PFSK-1 (cell line): Measurements from ENCODE around the gene MTMR11. TPM values are rescaled to one million over a fixed set of nuclear protein-coding genes. Genes with fewer than 3 reads are reported as not detected.

ENCODE experiments used
- FOXP2 ChIP-seq: optimal IDR thresholded peaks from 2 replicates; pipeline ENCODE3; 2011; ENCODE audit warnings: borderline replicate concordance, control low read depth, inconsistent platforms; ENCODE audit not compliant: insufficient read depth; ENCODE audit errors: extremely low read length, extremely low read depth
- POLR2AphosphoS5 ChIP-seq: IDR thresholded peaks from 2 replicates; pipeline ENCODE4 v1.6.1; 2012; ENCODE audit warnings: low read depth, mild to moderate bottlenecking, control low read depth, low read length, moderate library complexity
- SIN3A ChIP-seq: IDR thresholded peaks from 2 replicates; pipeline ENCODE4 v1.6.1; 2012; ENCODE audit warnings: mild to moderate bottlenecking, low read length, moderate library complexity, borderline replicate concordance; ENCODE audit not compliant: insufficient read depth
- TAF1 ChIP-seq: IDR thresholded peaks from 2 replicates; pipeline ENCODE4 v1.6.1; 2012; ENCODE audit warnings: low read length, control low read depth, borderline replicate concordance; ENCODE audit not compliant: insufficient read depth
- polyA plus RNA-seq: library from polyadenylated mRNA; unstranded; fragments of >200 nt; gene quantifications from one replicate; pipeline ENCODE4 v1.2.1, GENCODE V29; 2012; ENCODE audit warnings: low read depth, missing spikeins; ENCODE audit not compliant: insufficient read length
- TF ChIP-seq, protein P1 (sequence below), 2 experiments: IDR thresholded peaks; 2 replicates each; pipeline versions ENCODE4 v1.6.1 to v1.8.0; 2011 to 2012; ENCODE audit warnings: low read depth in 2 of 2, low read length in 2 of 2, control low read depth in 1 of 2, inconsistent platforms in 1 of 2, mild to moderate bottlenecking in 1 of 2, moderate library complexity in 1 of 2; ENCODE audit not compliant: insufficient read depth in 1 of 2

MTMR11 gene, protein sequence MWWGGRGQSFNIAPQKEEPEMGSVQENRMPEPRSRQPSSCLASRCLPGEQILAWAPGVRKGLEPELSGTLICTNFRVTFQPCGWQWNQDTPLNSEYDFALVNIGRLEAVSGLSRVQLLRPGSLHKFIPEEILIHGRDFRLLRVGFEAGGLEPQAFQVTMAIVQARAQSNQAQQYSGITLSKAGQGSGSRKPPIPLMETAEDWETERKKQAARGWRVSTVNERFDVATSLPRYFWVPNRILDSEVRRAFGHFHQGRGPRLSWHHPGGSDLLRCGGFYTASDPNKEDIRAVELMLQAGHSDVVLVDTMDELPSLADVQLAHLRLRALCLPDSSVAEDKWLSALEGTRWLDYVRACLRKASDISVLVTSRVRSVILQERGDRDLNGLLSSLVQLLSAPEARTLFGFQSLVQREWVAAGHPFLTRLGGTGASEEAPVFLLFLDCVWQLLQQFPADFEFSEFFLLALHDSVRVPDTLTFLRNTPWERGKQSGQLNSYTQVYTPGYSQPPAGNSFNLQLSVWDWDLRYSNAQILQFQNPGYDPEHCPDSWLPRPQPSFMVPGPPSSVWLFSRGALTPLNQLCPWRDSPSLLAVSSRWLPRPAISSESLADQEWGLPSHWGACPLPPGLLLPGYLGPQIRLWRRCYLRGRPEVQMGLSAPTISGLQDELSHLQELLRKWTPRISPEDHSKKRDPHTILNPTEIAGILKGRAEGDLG
- polyA plus RNA-seq = 2.9 TPM

DNA sequence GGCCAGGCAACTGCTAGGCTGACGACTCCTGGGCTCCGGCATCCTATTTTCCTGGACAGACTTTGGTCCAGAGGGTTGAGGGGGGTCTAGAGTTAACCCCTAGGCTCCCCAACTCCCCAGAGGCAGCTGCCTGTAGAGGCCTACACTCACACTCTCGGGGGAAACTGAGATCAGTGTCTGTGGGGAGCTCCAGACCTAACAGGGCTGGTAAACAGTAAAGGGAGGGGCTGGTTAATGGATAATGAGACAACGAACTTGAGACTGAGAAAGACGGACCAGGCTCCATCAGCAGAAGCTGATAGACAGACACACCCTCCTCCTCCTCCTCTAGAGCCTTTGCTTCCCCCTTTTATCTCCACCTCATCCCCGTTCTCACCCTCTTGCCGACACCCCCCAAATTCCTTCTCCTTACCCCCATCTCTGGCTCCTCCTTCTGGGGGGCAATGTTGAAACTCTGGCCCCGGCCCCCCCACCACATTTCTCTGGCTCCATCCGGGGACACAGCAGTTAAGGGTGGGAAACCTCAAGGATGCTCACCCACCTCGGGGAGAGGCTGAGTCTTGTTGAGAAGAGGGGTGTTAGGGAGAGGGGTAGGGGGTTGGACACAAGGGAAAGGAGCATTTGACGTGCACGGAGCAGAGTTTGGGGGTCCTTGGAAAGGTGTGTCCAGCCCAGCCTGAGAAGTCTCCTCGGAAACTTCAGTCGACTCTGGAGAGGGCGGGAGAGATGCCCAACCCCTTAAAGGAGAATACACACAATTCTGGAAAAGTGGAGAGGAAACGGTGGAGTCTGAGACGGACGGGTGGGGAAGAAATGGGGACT is at the start of gene MTMR11:
TSS of gene MTMR11 (minus strand) at position 710 of the 822 bp plus-strand sequence. CDS start at position 478, 232 bp downstream.
- TF ChIP-seq POLR2AphosphoS5 = no peak
- TF ChIP-seq FOXP2 = no peak
- TF ChIP-seq, protein P1, sequence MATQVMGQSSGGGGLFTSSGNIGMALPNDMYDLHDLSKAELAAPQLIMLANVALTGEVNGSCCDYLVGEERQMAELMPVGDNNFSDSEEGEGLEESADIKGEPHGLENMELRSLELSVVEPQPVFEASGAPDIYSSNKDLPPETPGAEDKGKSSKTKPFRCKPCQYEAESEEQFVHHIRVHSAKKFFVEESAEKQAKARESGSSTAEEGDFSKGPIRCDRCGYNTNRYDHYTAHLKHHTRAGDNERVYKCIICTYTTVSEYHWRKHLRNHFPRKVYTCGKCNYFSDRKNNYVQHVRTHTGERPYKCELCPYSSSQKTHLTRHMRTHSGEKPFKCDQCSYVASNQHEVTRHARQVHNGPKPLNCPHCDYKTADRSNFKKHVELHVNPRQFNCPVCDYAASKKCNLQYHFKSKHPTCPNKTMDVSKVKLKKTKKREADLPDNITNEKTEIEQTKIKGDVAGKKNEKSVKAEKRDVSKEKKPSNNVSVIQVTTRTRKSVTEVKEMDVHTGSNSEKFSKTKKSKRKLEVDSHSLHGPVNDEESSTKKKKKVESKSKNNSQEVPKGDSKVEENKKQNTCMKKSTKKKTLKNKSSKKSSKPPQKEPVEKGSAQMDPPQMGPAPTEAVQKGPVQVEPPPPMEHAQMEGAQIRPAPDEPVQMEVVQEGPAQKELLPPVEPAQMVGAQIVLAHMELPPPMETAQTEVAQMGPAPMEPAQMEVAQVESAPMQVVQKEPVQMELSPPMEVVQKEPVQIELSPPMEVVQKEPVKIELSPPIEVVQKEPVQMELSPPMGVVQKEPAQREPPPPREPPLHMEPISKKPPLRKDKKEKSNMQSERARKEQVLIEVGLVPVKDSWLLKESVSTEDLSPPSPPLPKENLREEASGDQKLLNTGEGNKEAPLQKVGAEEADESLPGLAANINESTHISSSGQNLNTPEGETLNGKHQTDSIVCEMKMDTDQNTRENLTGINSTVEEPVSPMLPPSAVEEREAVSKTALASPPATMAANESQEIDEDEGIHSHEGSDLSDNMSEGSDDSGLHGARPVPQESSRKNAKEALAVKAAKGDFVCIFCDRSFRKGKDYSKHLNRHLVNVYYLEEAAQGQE (IDR thresholded peaks at IDR 0.05; ENCODE audit: insufficient read depth in 1 of 2, low read depth in 2 of 2, low read length in 2 of 2) = no peak
- TF ChIP-seq SIN3A = no peak
- TF ChIP-seq TAF1 = no peak

DNA sequence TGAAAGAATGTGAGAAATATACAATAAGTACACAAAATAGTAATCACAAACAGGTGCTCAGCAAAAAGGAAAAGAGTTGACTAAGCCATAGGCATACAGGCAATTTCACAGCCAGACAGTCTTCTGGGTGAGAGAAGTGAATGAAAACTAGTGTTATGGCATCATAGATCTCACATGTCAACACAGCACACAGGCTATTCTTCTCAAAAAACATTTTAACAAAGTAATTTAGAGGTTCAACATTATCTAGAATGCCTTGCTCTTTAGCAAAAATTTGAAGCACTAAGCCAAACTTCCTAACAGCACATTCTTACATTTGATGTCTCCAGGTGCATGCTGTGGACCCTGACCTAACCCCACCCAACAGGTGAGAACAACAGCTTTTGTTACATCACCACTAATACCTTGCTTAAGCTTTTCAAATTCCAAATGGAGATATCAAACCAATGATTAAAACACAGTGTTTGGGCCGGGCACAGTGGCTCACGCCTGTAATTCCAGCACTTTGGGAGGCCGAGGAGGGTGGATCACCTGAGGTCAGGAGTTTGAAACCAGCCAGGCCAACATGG is 43.4 kb upstream of the MTMR11 start:
- TF ChIP-seq, protein P1 (IDR thresholded peaks at IDR 0.05; ENCODE audit: insufficient read depth in 1 of 2, low read depth in 2 of 2, low read length in 2 of 2) = no peak
- TF ChIP-seq SIN3A (no peak), TAF1 (no peak), POLR2AphosphoS5 (no peak), FOXP2 (no peak)

DNA sequence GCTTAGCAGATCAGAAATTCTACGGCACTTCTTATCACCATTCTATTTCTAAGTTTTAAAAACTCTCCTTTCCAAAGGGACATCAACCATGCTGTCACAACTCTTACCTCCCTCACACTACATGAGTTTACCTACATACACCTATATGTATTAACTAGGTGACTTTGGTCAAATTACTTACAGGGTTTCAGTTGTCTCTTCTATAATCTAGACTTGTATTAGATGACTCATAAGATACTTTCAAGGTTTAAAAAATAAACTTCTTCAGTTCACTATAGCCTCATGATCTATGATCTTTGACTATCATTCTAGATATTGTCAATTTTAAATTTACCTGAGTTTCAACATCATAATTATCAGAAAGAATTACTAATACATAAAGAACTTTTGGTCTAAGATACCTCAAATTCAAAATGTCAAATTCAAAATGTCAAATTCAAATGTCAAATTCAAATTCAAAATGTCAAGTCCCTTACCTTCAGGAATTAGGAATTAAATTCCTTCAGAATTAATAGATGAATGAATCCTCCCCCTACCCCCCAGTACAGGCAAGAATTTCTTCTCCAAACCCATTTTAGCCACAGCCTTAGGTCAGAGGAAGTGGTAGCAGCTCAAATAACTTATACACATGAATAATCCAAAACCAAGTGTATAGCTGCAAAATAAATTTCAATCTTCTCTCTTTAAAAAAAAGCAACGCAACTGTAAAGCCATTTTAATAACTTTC is 42.7 kb upstream of the MTMR11 start:
- no peak for TF ChIP-seq SIN3A
- TF ChIP-seq TAF1 = no peak
- TF ChIP-seq, protein P1 (IDR thresholded peaks at IDR 0.05; ENCODE audit: insufficient read depth in 1 of 2, low read depth in 2 of 2, low read length in 2 of 2) = no peak
- TF ChIP-seq POLR2AphosphoS5 = no peak
- TF ChIP-seq FOXP2 = no peak

DNA sequence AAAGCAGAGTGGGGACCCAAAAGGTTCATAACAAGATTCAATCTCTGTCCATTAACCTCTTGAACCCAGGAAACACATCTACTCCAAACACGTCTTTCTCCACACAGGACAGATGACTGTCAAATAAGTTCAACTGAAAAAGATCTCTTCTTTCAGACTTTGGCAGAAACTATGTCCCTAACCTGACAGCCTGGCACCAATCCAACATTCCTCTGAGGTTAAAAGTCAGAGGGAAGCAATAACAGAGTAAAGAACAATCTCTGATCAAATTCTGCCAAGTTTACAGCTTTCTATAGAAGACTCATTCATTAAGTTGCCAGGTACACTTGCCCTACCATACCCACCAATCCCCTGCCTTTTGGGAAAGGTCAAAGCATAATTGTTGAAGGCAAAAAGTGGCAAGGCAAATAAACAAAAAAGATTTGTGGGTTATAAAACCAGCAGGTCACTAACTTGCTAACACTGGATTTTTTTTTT is 41.9 kb upstream of the MTMR11 start:
- TF ChIP-seq POLR2AphosphoS5 = no peak
- TF ChIP-seq SIN3A = no peak
- no peak for TF ChIP-seq TAF1
- TF ChIP-seq FOXP2 = no peak
- TF ChIP-seq, protein P1 (IDR thresholded peaks at IDR 0.05; ENCODE audit: insufficient read depth in 1 of 2, low read depth in 2 of 2, low read length in 2 of 2) = no peak
